Vein endothelial cell (primary cell): ENCODE measurements around the gene SLC4A2. TPM values are rescaled to one million over a fixed set of nuclear protein-coding genes. Genes with fewer than 3 reads are reported as not detected.

Source experiments
- total RNA-seq: library from RNA; depleted of rRNA; stranded (reverse); fragments of >200 nt; gene quantifications from 2 replicates; pipeline ENCODE4 v1.2.3, GENCODE V29; 2012

Gene SLC4A2
- total RNA-seq = 63.9 and 80.7 TPM in 2 replicates

GRCh38 chr7:151059367-151060112, at the start of gene SLC4A2:
Gene SLC4A2 (plus strand): TSS chr7:151059589. CDS start chr7:151061988, 2,399 bp downstream.

GRCh38 chr7:151024435-151025056, 34.8 kb upstream of the SLC4A2 start, which contains the start of gene ATG9B:
Gene ATG9B (minus strand): TSS chr7:151024494. CDS start chr7:151024423, 71 bp downstream.

GRCh38 chr7:151028131-151028947, 31.1 kb upstream of the SLC4A2 start, which contains the start of gene ABCB8:
Gene ABCB8 (plus strand): TSS chr7:151028450. CDS start chr7:151028516, 66 bp downstream.

DNA sequence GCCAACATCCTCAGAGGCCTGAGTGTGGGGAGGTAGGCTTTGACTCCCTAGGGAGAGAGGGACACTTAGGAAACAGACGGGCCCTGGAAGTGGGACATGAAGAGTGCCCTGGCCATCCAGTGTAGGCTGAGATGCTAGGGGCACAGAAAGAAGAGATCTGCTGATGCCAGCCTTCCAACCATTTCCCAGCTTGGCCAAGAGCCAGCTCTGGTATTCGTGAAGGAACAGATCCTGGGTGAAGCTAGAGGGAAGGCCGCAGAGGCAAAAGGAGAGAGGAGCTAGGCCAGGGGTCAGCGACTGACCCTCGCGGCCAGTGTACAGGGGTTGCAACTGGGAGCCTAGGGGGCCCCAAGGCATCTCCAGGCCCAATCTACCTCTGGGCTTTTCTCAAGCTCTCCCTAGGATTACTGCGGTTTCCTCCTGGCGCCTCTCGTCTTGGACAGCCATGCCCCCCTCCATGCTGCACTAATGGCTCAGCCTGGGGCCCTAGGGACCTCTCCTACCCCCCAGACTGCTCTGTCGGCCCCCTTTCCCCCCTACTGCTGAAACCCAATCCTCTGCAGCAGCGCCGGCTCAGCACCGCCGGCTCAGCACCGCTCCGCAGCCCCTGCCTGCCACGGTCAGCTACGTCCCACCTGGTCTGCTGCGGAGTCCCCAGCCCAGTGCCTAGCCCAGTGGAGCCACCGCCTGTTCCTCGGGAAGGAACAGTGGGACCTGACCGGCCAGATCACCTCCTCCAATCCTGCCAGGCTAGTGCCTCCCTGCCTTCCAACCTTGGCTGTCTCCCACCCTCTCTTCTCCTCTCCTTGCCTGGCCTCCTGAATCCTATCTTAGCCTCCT, 11.2 kb upstream of the SLC4A2 start, which contains the start of gene ASIC3:
Gene ASIC3, plus strand, starts transcription at position 556 of the 840 bp plus-strand sequence. CDS start 355 bp downstream, outside the sequence.

DNA sequence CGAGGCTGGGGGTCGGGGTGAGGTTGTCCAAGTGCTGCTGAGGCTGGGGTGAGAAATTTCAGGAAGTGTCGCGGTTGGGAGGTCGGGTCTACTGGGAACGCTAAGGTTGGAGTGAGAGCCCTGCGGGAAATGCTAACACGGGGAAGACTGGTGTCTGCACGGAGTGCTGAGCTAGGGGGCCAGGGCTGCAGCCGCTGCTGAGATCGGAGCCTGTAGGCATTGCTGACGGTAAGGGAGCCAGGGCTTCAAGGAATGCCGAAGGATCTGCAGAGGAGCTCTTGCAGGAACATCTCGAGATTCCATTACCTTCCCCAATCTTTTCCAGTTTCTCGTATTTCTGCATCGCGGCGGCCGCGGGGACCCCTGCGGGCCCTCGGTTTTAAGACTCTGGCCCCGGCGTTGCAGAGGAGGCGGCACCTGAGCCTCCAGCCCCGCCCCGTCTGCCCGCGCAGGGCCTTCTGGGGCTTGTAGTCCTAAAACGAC, 1.8 kb upstream of the SLC4A2 start, which contains the start of gene CDK5:
Gene CDK5, minus strand, starts transcription at position 392 of the 483 bp plus-strand sequence. Its CDS starts 49 bp downstream, at position 343.

DNA sequence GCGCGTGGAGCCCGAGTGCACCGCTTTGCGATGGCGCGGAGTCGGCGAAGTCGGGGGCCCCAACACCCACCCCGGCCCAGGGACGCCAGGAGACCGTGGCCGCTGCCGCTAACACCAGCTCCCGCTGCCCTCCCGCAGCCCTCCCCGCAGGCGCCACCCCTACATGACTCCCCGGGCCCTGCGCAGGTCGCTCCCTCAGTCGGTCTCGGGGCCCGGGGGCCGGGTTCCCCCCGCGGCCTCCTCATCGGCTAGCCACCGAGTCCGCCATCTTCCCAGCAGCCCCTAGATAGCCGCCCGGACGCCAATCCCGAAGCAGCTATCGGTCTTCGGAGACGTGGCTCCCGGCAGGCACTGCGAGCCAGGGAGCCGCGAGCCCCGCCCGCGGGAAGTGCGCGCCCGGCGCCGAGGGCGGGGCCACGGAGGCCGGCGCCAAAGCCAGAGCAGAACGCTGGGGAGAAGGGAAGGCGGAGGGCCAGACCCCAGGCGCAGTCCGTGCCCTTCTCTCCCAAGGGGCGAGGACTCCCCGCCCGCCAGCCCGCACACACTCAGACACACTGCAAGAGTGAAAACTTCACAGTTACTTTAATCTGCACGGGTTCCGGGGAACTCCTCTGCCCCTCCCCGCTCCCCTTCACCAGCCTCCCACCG, 21.3 kb downstream of the SLC4A2 start, which contains the start of gene FASTK:
Gene FASTK, minus strand, starts transcription at position 288 of the 648 bp plus-strand sequence. Its CDS starts 43 bp downstream, at position 245.

DNA sequence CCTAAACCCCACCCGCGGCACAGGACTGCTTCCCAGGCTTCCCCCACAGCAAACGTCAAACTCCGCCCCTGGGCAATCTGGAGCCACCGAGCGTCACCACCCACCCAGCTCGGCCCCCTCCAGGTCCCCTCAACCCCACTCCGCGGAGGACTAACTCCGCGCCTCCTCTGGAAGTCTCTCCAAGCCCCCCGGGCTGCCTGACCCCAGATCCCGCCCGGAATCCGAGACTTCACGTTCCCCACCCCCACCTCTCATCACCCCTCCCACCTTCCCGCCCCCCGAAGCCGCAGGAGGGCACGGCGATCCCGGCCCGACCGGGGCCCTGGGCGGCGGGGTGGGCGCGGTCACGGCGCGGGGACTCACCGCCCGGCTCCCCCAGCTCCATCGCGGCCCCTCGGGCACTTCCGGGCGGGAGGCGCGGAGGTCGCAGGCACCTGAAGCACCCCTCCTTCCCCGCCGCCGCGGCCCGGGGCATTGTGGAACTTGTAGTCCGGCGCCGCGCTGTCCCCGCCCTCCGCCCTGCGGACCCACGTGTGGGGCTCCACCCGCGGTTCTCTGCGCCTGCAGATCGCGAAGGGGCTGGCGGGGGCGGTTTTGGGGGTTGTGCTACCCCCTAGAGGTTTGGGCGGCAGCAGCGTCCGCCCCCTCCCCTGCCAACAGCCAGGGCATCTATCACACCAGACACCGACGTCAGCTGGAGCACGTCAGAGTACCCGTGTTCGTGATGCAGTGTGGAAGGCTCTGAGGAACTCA, 23.9 kb downstream of the SLC4A2 start, which contains the start of gene TMUB1:
Gene TMUB1, minus strand, starts transcription at position 423 of the 753 bp plus-strand sequence. CDS start 930 bp downstream, outside the sequence.

DNA sequence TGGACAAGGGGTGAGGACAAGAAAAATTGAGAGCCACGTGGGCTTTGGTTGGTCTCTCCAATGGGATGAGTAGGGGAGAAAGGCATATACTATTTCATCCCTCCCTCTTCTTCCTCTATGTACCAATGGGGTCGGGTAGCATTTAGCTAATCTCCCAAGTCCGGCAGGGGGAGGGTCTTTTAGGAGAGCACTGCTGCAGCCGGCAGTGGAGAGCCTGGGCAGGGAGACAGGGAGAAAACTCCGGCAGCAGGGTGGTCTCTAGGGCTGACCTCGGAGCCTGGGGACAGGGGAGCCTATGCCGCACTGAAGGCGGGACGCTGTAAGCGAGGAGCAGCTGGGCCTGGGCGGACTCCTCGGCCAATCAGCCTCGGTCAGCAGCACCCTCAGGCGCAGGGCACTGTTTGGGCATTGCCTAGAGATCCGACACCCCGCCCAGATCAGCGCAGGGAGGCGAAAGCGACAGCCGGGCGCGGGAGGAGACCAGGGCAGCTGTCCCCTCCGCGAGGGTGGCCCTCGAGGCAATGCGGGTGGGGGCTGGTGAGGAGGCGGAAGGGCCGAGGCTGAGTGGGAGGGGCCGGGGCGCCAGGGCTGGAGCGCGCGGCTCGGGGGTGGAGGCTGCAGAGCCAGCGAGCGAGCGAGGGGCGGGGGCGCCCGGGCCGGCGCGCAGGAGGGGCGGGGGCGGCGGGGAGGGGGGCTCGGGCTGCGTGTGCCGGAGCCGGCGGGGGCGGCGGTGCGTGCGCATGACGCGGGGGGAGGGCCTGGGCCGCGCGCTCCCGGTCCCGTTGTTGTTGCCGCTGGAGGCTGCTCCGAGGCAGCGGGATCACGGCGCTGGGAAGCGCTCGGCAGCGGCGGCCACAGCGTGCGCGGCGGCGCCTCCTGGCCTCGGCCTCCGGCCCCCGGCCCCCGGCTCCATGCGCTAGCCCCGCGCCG, 26.6 kb downstream of the SLC4A2 start, which contains the start of gene AGAP3:
Gene AGAP3, plus strand, starts transcription at position 785 of the 930 bp plus-strand sequence. CDS start 267 bp downstream, outside the sequence.

Other genes starting within 250 kb of the SLC4A2 start
- gene AOC1, start 207.1 kb upstream of the SLC4A2 start, total RNA-seq = not detected in 2 replicates
- gene KCNH2, start 81.3 kb upstream of the SLC4A2 start, total RNA-seq = under 0.01 TPM in 1 of 2 replicates, not detected in the other
- 67.6 and 106 TPM in 2 replicates for gene NOS3, start 68.6 kb upstream of the SLC4A2 start, total RNA-seq
- gene ATG9B, start 35.1 kb upstream of the SLC4A2 start, total RNA-seq = under 0.01 and 0.10 TPM in 2 replicates
- gene ABCB8, start 31.1 kb upstream of the SLC4A2 start, total RNA-seq = 28.8 and 31.7 TPM in 2 replicates
- gene ASIC3, start 11.1 kb upstream of the SLC4A2 start, total RNA-seq = 0.29 and 0.33 TPM in 2 replicates
- 15.2 and 15.4 TPM in 2 replicates for gene CDK5, start 1.7 kb upstream of the SLC4A2 start, total RNA-seq
- 63.8 and 83.9 TPM in 2 replicates for gene FASTK, start 21.2 kb downstream of the SLC4A2 start, total RNA-seq
- 21.0 and 31.0 TPM in 2 replicates for gene TMUB1, start 23.9 kb downstream of the SLC4A2 start, total RNA-seq
- 84.4 and 104 TPM in 2 replicates for gene AGAP3, start 26.9 kb downstream of the SLC4A2 start, total RNA-seq
- under 0.01 TPM in 1 of 2 replicates, not detected in the other for gene GBX1, start 108.1 kb downstream of the SLC4A2 start, total RNA-seq
- gene ASB10, start 127.7 kb downstream of the SLC4A2 start, total RNA-seq = not detected in 2 replicates
- not detected in 2 replicates for gene H2BK1, start 150.9 kb downstream of the SLC4A2 start, total RNA-seq
- 76.1 and 90.5 TPM in 2 replicates for gene ABCF2, start 167.6 kb downstream of the SLC4A2 start, total RNA-seq
- gene CHPF2, start 172.9 kb downstream of the SLC4A2 start, total RNA-seq = 82.7 and 91.5 TPM in 2 replicates
- gene SMARCD3, start 189.1 kb downstream of the SLC4A2 start, total RNA-seq = 2.7 and 5.2 TPM in 2 replicates